MM.1S (cell line): Measurements from ENCODE around the gene TEK.

ENCODE experiments used
- DNase-seq: peaks from one replicate; pipeline ENCODE4 v3.0.0-alpha.2; 2015
- H2AFZ ChIP-seq: fragments of 300-600 bp; sonication (generic); 2 replicates; pipeline ENCODE4 v1.6.0; 2016; ENCODE audit warnings: antibody characterized with exemption, low read length
- H3F3A ChIP-seq: fragments of 300-600 bp; sonication (generic); 2 replicates; pipeline ENCODE4 v1.6.1; 2016; ENCODE audit warnings: mild to moderate bottlenecking, antibody characterized with exemption, low read length, moderate library complexity, mixed read lengths; ENCODE audit not compliant: insufficient read depth
- H3K27ac ChIP-seq: fragments of 300-600 bp; sonication (generic); 2 replicates; pipeline ENCODE4 v1.5.1; 2016; ENCODE audit warnings: mild to moderate bottlenecking, low read length
- H3K27me3 ChIP-seq: fragments of 300-600 bp; sonication (generic); replicated peaks from 2 replicates; pipeline ENCODE4 v1.6.0; 2016; ENCODE audit warnings: low read length; ENCODE audit not compliant: insufficient read depth
- H3K36me3 ChIP-seq: fragments of 300-600 bp; sonication (generic); replicated peaks from 2 replicates; pipeline ENCODE4 v1.6.1; 2016; ENCODE audit warnings: mild to moderate bottlenecking, low read length, mixed read lengths; ENCODE audit not compliant: insufficient read depth
- H3K4me1 ChIP-seq: fragments of 300-600 bp; sonication (generic); 2 replicates; pipeline ENCODE4 v1.6.1; 2016; ENCODE audit warnings: low read length, mixed read lengths
- H3K4me2 ChIP-seq: fragments of 300-600 bp; sonication (generic); 2 replicates; pipeline ENCODE4 v1.6.0; 2016; ENCODE audit warnings: low read depth, low read length
- H3K4me3 ChIP-seq: fragments of 300-600 bp; sonication (generic); 2 replicates; pipeline ENCODE4 v1.5.1; 2016; ENCODE audit warnings: low read length, mixed read lengths
- H3K79me2 ChIP-seq: fragments of 300-600 bp; sonication (generic); 2 replicates; pipeline ENCODE4 v1.6.1; 2016; ENCODE audit warnings: mixed run types, low read length, mixed read lengths
- H3K9ac ChIP-seq: fragments of 300-600 bp; sonication (generic); 2 replicates; pipeline ENCODE4 v1.6.1; 2016; ENCODE audit warnings: low read length, mixed read lengths
- H3K9me2 ChIP-seq: fragments of 300-600 bp; sonication (generic); replicated peaks from 2 replicates; pipeline ENCODE4 v1.6.1; 2016; ENCODE audit warnings: mild to moderate bottlenecking, low read length, mixed read lengths; ENCODE audit not compliant: insufficient read depth
- H3K9me3 ChIP-seq: fragments of 300-600 bp; sonication (generic); replicated peaks from 2 replicates; pipeline ENCODE4 v1.6.1; 2016; ENCODE audit warnings: mild to moderate bottlenecking, low read length, mixed read lengths; ENCODE audit not compliant: insufficient read depth
- H4K20me1 ChIP-seq: fragments of 300-600 bp; sonication (generic); 2 replicates; pipeline ENCODE4 v1.6.1; 2016; ENCODE audit warnings: mild to moderate bottlenecking, low read length, moderate library complexity, mixed read lengths; ENCODE audit not compliant: insufficient read depth
- EZH2 ChIP-seq: fragments of 300-600 bp; sonication (generic); optimal IDR thresholded peaks from 2 replicates; pipeline ENCODE3; 2017; ENCODE audit warnings: low read depth, mild to moderate bottlenecking, antibody characterized with exemption, low read length, mixed read lengths
- EZH2phosphoT487 ChIP-seq: fragments of 300-600 bp; sonication (generic); IDR thresholded peaks from 2 replicates; pipeline ENCODE4 v1.6.1; 2018; ENCODE audit warnings: antibody characterized with exemption, low read length
- TF ChIP-seq, protein P1 (sequence below): fragments of 300-600 bp; sonication (generic); IDR thresholded peaks from 2 replicates; pipeline ENCODE4 v1.5.1; 2016; ENCODE audit warnings: antibody characterized with exemption, low read length, mixed read lengths

TEK gene

DNA sequence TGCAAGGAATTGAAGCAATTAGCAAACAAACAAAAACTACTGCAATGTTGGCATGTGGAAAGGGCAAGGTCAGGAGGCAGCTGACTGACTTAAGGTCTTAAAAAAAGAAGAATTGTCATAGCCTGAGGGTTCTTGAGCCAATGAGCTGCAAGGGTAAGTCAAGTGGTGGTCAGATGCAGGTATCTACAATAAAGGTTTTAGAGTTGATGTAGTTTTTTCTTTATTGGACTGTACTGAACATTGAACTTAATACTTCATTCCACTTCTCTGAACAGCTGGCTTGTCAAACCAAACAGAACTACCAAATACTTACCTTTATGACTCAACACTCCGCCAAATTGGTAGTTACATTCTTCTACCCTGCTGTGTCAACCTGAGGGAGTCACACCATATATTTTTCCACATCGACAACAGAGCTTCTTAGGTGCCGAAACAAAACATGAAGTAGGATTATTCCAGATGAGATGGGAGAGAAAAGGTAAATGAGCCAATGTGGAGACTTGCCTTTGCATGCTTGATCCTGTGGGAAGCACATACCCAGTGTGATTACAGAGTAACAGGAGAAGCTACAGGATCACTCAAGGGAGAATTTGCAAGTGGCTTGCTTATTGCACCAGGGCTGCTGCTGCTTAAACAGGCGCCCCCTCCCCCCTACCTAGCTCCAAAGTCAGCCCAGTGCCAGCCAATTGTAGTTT is 152.6 kb downstream of the TEK start:
- no peak for DNase-seq
- Histone ChIP-seq H3K27me3 (no peaks in the 10 kb centered on the region), H3K79me2 (no peaks in the 10 kb centered on the region)

DNA sequence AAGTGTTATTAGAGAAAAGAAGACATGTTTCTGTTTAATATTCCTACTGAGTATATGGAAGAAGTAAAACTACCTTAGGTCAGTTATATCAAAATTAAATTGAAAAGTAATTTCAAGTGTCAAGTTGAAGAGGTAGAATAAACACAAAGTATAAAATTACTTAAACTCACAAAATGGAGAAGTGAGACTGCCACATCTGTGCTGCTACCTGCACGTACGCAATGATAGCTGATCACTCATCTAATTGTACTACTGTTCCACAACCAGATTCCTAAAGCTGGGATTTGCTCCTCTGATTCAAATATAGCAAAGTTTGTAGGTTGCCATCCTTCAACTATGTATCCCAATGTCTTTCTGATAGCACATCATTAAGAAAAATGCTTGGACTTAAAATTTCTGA is 163.1 kb downstream of the TEK start:
- Histone ChIP-seq H3F3A (no peaks in the 10 kb centered on the region), H3K4me2 (no peak overlapping the region), H3K79me2 (no peaks in the 10 kb centered on the region), H3K27me3 (no peaks in the 10 kb centered on the region), H3K9me2 (no peaks in the 10 kb centered on the region), H3K36me3 (no peaks in the 10 kb centered on the region), H3K4me3 (no peak overlapping the region), H3K9ac (no peak overlapping the region), H3K27ac (no peak overlapping the region), H2AFZ (no peak overlapping the region), H4K20me1 (no peaks in the 10 kb centered on the region), H3K4me1 (no peaks in the 10 kb centered on the region), H3K9me3 (no peaks in the 10 kb centered on the region)
- TF ChIP-seq EZH2phosphoT487 = no peak
- no peak for TF ChIP-seq EZH2
- no peak for DNase-seq

More for the DNA sequence above, 152.6 kb downstream of the TEK start:
- Histone ChIP-seq H3K9ac (no peak overlapping the region), H3K9me3 (no peaks in the 10 kb centered on the region), H3F3A (no peaks in the 10 kb centered on the region), H3K27ac (no peak overlapping the region), H3K4me2 (no peak overlapping the region), H2AFZ (no peak overlapping the region), H4K20me1 (no peaks in the 10 kb centered on the region), H3K4me3 (no peak overlapping the region), H3K9me2 (no peaks in the 10 kb centered on the region), H3K36me3 (no peaks in the 10 kb centered on the region), H3K4me1 (no peaks in the 10 kb centered on the region)
- TF ChIP-seq EZH2 (no peak), EZH2phosphoT487 (no peak)
- TF ChIP-seq, protein P1, sequence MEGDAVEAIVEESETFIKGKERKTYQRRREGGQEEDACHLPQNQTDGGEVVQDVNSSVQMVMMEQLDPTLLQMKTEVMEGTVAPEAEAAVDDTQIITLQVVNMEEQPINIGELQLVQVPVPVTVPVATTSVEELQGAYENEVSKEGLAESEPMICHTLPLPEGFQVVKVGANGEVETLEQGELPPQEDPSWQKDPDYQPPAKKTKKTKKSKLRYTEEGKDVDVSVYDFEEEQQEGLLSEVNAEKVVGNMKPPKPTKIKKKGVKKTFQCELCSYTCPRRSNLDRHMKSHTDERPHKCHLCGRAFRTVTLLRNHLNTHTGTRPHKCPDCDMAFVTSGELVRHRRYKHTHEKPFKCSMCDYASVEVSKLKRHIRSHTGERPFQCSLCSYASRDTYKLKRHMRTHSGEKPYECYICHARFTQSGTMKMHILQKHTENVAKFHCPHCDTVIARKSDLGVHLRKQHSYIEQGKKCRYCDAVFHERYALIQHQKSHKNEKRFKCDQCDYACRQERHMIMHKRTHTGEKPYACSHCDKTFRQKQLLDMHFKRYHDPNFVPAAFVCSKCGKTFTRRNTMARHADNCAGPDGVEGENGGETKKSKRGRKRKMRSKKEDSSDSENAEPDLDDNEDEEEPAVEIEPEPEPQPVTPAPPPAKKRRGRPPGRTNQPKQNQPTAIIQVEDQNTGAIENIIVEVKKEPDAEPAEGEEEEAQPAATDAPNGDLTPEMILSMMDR = no peak

DNA sequence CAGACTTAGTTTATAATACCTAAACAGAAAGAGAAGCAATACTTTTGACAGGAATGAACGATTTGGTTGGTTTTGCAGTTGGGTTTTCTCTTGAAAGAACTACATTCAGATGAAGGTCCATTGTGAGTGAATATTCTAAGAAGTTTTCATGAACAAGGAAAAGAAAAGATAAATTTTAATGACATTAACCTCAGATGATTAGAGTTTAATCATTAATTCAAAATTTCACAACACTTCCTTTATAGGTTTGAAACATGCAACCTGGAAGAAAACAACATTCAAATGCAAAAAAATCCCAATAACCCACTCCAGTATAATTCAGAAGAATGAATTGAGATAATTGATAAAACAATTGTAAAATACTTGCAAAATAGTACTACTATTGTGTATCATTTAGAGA is 164.2 kb downstream of the TEK start:
- H3K4me3 ChIP-seq = no peak overlapping the region
- no peaks in the 10 kb centered on the region for H4K20me1 ChIP-seq
- TF ChIP-seq EZH2phosphoT487 (no peak), EZH2 (no peak)
- TF ChIP-seq, protein P1 = no peak
- H3K4me2 ChIP-seq = no peak overlapping the region
- no peaks in the 10 kb centered on the region for H3K36me3 ChIP-seq
- no peak overlapping the region for H3K27ac ChIP-seq
- H3F3A ChIP-seq = no peaks in the 10 kb centered on the region
- H2AFZ ChIP-seq = no peak overlapping the region
- H3K9me3 ChIP-seq = no peaks in the 10 kb centered on the region
- no peaks in the 10 kb centered on the region for H3K9me2 ChIP-seq
- H3K4me1 ChIP-seq = no peaks in the 10 kb centered on the region
- H3K79me2 ChIP-seq = no peaks in the 10 kb centered on the region
- DNase-seq = no peak
- H3K27me3 ChIP-seq = no peaks in the 10 kb centered on the region
- no peak overlapping the region for H3K9ac ChIP-seq
